Activated naive CD4-positive, alpha-beta T cell treated with anti-CD3 and anti-CD28 coated beads for 36 hours (primary cell): Measurements from ENCODE around the gene LLGL1. TPM values are rescaled to one million over a fixed set of nuclear protein-coding genes. Genes with fewer than 3 reads are reported as not detected.

Experiments used
- CTCF ChIA-PET: fragments of 350-600 bp; sonication (Branson Sonifier 250); formaldehyde crosslinking; loops from one replicate; lab custom pipeline; 2021; ENCODE audit warnings: antibody characterized with exemption; lab: Charles Lee
- DNase-seq: peaks from one replicate; pipeline ENCODE4 v3.0.0-alpha.2; 2020
- H3K27ac Mint-ChIP-seq: one replicate; pipeline ENCODE4 v1.8.0; 2021; ENCODE audit warnings: mild to moderate bottlenecking, mixed read lengths
- H3K27me3 Mint-ChIP-seq: one replicate; pipeline ENCODE4 v1.8.0; 2021; ENCODE audit warnings: low read depth, mixed read lengths
- H3K36me3 Mint-ChIP-seq: one replicate; pipeline ENCODE4 v1.8.0; 2021; ENCODE audit warnings: low read depth, mixed read lengths
- H3K4me1 Mint-ChIP-seq: one replicate; pipeline ENCODE4 v1.8.0; 2021; ENCODE audit warnings: low read depth, mixed read lengths
- H3K4me3 Mint-ChIP-seq: one replicate; pipeline ENCODE4 v1.8.0; 2021; ENCODE audit warnings: mild to moderate bottlenecking, moderate library complexity, mixed read lengths
- H3K9me3 Mint-ChIP-seq: one replicate; pipeline ENCODE4 v1.8.0; 2021; ENCODE audit warnings: mixed read lengths
- intact Hi-C: fragments of 100-400 bp; cut with micrococcal nuclease; formaldehyde crosslinking; loops from one replicate; pipeline ENCODE4 v1.15.1; 2023
- total RNA-seq, 2 experiments: library from RNA; stranded (reverse); gene quantifications; one replicate each; pipeline ENCODE4 v1.2.3, GENCODE V29; 2021

The LLGL1 gene
- total RNA-seq, 2 experiments from 2014 or later, result 14.8 to 15.0 TPM

DNA sequence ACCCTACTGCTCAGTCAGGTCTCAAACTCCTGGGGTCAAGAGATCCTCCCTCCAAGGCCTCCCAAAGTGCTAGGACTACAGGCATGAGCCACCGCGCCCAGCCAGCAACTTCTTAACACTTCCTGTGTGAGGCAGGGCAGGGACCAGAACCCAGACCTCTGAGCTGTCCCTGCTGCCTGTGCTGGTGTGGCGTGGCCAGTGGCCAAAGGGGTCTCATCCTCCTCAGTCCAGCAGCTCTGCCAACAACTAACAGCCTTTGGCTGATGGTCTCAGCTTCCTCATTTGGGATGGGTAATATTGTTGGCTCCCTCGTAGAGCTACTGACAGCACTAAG is 1.4 kb upstream of the LLGL1 start:
- intact Hi-C loops, result no loop called here
- Mint-ChIP-seq H3K27ac (no peak overlapping the region), H3K9me3 (no peaks in the 10 kb centered on the region), H3K27me3 (no peaks in the 10 kb centered on the region), H3K4me1 (peaks cover 24% of the 10 kb centered on the region), H3K4me3 (no peak overlapping the region), H3K36me3 (no peaks in the 10 kb centered on the region)
- DNase-seq, result no peak
- CTCF ChIA-PET, result interaction anchor here (1.1 kb wide), 1 partner anchor 82 kb away, joined by 3 read pairs; no protein-coding TSS in a partner anchor

DNA sequence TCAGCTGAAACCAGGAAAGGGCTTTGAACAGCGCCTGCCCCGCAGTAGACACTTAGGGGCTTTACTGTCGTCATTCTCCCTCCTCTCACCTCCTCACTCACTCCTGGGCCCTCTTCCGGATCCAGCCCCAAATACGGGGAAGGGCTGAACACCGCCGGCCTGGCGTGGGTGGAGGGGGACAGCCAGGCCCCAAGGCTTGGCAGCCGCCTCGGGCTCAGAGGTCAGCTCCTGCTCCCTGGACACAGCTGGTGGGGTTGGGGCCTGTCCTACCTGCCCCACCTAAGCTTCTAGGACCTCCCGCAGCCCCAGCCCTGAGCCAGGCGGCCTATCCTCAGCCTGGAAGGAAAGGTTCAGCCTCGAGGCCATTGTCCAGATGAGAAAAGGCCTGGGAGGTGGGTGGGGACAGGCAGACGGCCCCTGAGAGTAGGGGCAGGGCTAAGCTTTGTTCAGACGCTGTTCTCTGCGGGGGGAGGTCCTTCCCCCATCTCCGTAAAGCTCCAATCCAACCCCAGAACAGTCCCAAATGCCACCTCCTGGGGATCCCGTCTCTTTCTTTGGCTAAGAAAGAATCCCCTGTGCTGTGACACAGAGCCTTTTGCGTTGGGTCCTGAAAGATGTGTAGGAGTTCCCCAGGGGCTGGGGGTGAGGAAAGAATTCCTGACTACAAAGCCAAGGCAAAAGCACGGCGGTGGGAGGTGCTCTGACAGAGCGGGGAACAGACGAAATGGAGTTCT is 881 bp upstream of the LLGL1 start:
- no peak for DNase-seq
- intact Hi-C loops, result loop anchor here (1.0 kb wide), 3 partner anchors 34 to 91 kb away; partner anchors contain the start of genes ALKBH5, FLII and SMCR8

DNA sequence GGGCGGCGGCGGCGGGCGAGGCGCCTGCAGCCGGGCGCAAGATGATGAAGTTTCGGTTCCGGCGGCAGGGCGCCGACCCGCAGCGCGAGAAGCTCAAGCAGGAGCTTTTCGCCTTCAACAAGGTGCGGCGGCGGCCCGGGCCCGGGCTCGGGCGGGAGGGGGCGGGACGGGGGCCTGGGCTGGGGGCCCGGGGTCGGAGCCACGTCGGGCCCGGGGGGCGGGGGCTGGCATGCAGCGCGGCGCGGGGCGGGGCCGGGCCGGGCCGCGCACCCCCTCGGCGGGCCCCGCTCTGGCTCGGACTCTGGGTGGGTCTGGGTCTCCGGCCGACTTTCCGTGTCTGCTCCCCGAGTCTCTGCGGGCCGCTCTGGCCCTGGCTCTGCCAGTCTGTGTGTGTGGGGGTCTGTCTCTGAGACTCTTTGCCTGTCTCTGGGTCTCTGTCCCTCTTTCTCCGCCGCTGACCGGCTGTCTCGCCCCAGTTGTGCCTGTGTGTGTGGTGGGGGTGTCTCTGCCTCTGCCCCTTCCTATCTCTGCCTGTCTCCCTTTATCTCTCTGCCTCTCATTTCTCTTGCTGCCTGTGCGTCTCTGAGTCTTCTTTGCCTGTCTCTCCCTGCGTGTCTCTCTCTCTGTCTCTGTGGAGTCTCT is 328 bp downstream of the LLGL1 start:
- no peaks in the 10 kb centered on the region for H3K9me3 Mint-ChIP-seq

More for the DNA sequence above, 881 bp upstream of the LLGL1 start:
- Mint-ChIP-seq H3K27me3 (no peaks in the 10 kb centered on the region), H3K27ac (no peak overlapping the region), H3K9me3 (no peaks in the 10 kb centered on the region), H3K4me1 (peaks cover 24% of the 10 kb centered on the region), H3K4me3 (peak overlapping the region; percentile 70), H3K36me3 (no peaks in the 10 kb centered on the region)
- CTCF ChIA-PET, result interaction anchor here (1.1 kb wide), 1 partner anchor 83 kb away, joined by 3 read pairs; no protein-coding TSS in a partner anchor

DNA sequence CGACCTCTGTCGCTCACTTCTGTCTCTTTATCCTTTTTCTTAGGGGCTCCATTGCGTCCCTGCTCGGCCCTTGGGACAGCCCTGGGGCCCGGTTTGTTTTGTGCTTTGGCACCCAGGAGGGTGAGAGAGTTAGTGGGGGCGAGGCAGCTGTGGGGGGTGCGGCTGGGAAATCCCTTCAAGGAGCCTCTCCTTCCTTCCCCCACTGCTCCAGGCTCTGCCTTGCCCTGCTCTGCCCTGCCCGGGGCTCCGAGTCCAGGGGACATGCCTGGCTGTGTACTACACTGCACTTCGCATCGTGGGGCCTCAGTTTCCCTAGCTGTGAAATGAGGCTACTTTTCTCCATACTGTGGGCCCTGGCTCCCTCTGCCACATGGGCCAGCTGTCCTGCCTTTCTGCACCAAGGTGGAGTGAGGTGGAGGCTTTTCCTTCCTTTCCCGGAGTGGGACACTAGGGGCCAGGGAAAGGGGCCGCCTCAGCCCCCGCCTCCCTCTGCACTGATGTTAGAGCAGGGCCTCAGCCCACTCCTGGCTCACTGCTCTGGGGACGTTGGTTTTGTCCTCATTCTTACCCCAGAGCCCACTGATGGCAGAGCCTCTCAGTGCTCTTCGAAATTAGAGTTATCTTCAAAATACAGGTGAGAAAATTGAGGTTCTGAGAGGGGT is 980 bp downstream of the LLGL1 start:
- Mint-ChIP-seq H3K4me1 (peaks cover 24% of the 10 kb centered on the region), H3K27ac (peak overlapping the region; percentile 0), H3K27me3 (no peaks in the 10 kb centered on the region), H3K4me3 (peak overlapping the region; percentile 91), H3K9me3 (no peaks in the 10 kb centered on the region), H3K36me3 (no peaks in the 10 kb centered on the region)
- CTCF ChIA-PET, result no interaction called here
- DNase-seq, result no peak
- intact Hi-C loops, result no loop called here

More for the DNA sequence above, 328 bp downstream of the LLGL1 start:
- peak overlapping the region; percentile 91 for H3K4me3 Mint-ChIP-seq
- peak; percentile 15 for DNase-seq
- H3K27me3 Mint-ChIP-seq, result no peaks in the 10 kb centered on the region
- H3K27ac Mint-ChIP-seq, result peak overlapping the region; percentile 0
- intact Hi-C loops, result loop anchor here (1.0 kb wide), 3 partner anchors 33 to 90 kb away; partner anchors contain the start of genes ALKBH5, FLII and SMCR8
- CTCF ChIA-PET, result no interaction called here
- peaks cover 24% of the 10 kb centered on the region for H3K4me1 Mint-ChIP-seq
- no peaks in the 10 kb centered on the region for H3K36me3 Mint-ChIP-seq

DNA sequence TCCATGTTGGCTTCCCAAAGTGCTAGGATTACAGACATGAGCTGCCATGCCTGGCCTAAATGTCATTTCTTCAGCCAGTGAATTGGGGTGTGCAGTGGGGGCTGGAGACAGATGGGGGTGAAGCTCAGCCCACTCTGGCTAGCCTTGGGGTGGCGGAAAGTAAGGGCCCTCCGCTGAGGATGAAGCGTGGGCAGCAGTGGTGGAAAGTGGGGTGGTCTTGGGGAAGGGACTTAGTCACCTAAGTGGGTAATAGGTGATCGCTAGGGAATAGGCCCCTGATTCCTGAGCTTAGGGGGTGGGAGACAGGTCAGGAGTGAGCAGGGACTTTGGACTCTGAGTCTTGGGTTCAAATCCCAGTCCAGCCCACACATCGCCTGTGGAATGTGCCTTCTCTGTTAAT is 2.2 kb downstream of the LLGL1 start:
- no peaks in the 10 kb centered on the region for H3K9me3 Mint-ChIP-seq
- H3K27me3 Mint-ChIP-seq, result no peaks in the 10 kb centered on the region
- H3K27ac Mint-ChIP-seq, result no peak overlapping the region
- CTCF ChIA-PET, result no interaction called here
- intact Hi-C loops, result no loop called here
- DNase-seq, result no peak
- H3K4me3 Mint-ChIP-seq, result no peak overlapping the region
- peaks cover 24% of the 10 kb centered on the region for H3K4me1 Mint-ChIP-seq
- H3K36me3 Mint-ChIP-seq, result no peaks in the 10 kb centered on the region

DNA sequence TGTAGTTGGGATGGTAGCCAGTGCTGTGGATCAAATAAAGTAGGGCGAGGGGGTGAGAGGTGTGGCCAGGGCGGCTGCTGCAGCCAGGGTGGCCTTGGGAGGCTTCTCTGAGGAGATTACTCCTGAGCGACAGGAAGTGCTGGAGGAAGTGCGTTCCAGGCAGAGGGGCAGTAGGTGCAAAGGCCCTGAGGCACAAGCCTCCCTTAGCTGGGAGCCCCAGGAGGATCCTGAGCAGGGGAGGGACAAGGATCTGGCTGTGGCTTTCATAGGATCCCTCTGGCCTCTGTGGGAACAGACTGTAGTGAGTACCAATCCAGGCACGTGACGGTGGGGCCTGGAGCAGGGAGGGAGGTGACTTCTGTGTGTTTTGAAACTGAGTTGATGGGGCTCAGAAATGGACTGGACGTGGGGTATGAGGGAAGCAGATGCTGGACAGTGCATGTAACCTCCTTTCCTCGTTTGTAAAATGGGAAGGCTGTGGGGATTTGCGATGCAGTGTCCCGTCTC is 2.8 kb downstream of the LLGL1 start:
- no peaks in the 10 kb centered on the region for H3K9me3 Mint-ChIP-seq
- DNase-seq, result no peak
- no peaks in the 10 kb centered on the region for H3K27me3 Mint-ChIP-seq
- intact Hi-C loops, result no loop called here
- H3K4me3 Mint-ChIP-seq, result no peak overlapping the region
- no peaks in the 10 kb centered on the region for H3K36me3 Mint-ChIP-seq
- no peak overlapping the region for H3K27ac Mint-ChIP-seq
- CTCF ChIA-PET, result no interaction called here
- H3K4me1 Mint-ChIP-seq, result peaks cover 24% of the 10 kb centered on the region

DNA sequence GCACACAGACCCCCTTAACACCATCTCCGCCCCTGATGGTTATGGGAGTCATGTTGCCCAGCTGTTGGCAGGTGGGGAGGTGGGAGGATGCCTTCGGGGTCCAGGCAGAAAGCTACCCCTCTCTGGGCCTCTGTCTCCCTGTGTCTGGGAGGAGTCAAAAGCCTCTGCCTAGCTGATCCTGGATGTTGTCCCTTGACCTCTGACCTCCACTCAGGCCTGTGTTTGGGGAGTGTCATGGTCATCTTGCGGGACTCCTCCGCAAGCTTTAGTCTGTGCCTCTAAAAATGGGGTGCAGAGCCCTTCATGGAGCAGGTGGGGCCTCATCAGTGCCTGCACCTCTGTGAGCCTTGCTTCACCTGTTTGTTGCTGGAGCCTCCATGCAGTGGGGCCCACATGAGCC is 3.8 kb downstream of the LLGL1 start:
- Mint-ChIP-seq H3K4me1 (peaks cover 24% of the 10 kb centered on the region), H3K36me3 (no peaks in the 10 kb centered on the region), H3K27me3 (no peaks in the 10 kb centered on the region), H3K4me3 (no peak overlapping the region), H3K9me3 (no peaks in the 10 kb centered on the region), H3K27ac (no peak overlapping the region)
- no peak for DNase-seq
- CTCF ChIA-PET, result interaction anchor here (1.3 kb wide), 1 partner anchor 12 kb away, joined by 3 read pairs; no protein-coding TSS in a partner anchor
- intact Hi-C loops, result no loop called here

DNA sequence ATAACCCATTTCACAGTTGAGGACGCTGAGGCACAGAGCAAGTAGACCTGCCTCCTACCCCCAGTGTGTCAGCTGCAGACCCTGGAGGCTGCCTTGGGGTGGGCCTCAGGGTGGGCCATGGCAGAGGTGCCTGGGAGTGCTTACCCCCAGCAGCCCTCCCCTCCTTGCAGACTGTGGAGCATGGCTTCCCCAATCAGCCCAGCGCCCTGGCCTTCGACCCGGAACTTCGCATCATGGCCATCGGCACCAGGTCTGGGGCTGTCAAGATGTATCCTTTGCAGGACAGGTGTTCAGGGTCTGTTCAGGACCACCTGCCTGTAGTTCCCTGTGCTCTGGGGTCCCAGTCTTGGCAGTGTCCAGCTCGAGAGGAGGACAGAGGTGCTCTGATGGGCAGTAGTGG is 4.3 kb downstream of the LLGL1 start:
- Mint-ChIP-seq H3K4me3 (no peak overlapping the region), H3K4me1 (peaks cover 24% of the 10 kb centered on the region), H3K27ac (no peak overlapping the region), H3K9me3 (no peaks in the 10 kb centered on the region), H3K27me3 (no peaks in the 10 kb centered on the region), H3K36me3 (no peaks in the 10 kb centered on the region)
- DNase-seq, result no peak
- CTCF ChIA-PET, result interaction anchor here (1.3 kb wide), 1 partner anchor 12 kb away, joined by 3 read pairs; no protein-coding TSS in a partner anchor
- intact Hi-C loops, result no loop called here

DNA sequence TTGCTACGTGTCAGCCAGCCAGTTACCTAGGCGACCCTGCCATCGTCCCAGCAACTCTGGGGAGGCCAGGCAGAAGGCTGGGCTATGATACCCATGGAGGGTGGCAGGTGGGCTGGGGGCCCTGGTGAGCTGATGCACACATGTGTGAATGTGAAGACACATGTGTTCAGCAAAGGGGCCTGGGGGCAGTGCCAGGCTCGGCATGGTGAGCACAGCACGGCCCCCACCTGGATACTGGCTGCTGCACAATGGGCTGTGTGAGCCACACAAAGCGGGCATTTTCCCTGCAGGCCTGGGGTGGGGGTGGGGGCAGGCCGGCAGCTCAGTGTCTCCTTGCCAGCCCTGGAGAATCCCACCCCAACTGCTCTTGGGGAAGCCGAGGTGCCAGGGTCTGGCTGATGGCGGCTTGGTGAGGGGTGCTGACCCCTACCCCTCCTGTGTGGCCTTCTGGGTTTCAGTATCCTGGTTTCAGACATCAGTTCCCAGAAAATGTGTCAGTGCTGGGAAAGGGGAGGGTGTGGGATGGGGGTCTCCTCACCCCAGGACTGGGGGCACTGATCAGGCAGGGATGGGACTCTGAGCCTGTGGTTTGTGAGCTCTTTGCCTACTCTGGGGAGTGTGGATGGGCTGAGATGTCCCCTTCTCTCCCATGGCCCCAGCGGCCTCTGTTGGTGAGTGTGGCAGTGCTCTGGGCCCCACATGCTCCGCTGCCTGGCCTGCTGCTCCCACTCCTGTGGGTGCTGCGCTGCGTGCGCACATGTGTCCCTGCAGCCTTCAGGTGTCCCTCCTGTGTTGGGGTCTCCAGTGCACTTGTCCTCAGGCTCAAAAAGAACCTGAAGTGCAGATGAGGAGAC is 5.1 kb downstream of the LLGL1 start:
- CTCF ChIA-PET, result interaction anchor here (1.3 kb wide), 1 partner anchor 13 kb away, joined by 3 read pairs; no protein-coding TSS in a partner anchor
- intact Hi-C loops, result no loop called here

DNA sequence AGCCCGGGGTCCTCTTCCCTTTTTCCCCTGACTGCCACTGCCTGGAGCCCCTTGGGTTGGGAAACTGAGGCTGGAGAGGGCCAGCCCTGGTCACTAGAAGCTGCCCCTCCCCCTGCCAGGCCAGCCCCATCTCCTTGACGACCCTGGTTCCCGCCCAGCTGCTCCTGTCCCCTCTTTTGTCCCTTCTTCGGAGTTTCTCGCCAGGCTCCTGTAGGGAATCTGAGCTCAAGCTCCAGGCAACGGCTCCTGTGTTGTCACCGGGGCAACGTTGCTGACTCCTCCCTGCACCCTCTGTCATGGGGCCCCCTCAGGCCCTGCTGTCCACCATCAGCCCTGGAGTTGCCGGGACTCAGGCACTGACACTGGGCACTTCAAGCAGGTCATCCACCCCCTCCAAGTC is 5.7 kb downstream of the LLGL1 start:
- Mint-ChIP-seq H3K4me3 (no peak overlapping the region), H3K4me1 (peaks cover 18% of the 10 kb centered on the region), H3K27me3 (no peaks in the 10 kb centered on the region), H3K9me3 (no peaks in the 10 kb centered on the region), H3K27ac (no peak overlapping the region), H3K36me3 (no peaks in the 10 kb centered on the region)
- intact Hi-C loops, result no loop called here
- CTCF ChIA-PET, result no interaction called here
- DNase-seq, result no peak

More for the DNA sequence above, 5.1 kb downstream of the LLGL1 start:
- H3K4me3 Mint-ChIP-seq, result no peak overlapping the region
- no peak for DNase-seq
- H3K36me3 Mint-ChIP-seq, result no peaks in the 10 kb centered on the region
- H3K9me3 Mint-ChIP-seq, result no peaks in the 10 kb centered on the region
- H3K27me3 Mint-ChIP-seq, result no peaks in the 10 kb centered on the region
- H3K27ac Mint-ChIP-seq, result no peak overlapping the region
- H3K4me1 Mint-ChIP-seq, result peaks cover 21% of the 10 kb centered on the region

DNA sequence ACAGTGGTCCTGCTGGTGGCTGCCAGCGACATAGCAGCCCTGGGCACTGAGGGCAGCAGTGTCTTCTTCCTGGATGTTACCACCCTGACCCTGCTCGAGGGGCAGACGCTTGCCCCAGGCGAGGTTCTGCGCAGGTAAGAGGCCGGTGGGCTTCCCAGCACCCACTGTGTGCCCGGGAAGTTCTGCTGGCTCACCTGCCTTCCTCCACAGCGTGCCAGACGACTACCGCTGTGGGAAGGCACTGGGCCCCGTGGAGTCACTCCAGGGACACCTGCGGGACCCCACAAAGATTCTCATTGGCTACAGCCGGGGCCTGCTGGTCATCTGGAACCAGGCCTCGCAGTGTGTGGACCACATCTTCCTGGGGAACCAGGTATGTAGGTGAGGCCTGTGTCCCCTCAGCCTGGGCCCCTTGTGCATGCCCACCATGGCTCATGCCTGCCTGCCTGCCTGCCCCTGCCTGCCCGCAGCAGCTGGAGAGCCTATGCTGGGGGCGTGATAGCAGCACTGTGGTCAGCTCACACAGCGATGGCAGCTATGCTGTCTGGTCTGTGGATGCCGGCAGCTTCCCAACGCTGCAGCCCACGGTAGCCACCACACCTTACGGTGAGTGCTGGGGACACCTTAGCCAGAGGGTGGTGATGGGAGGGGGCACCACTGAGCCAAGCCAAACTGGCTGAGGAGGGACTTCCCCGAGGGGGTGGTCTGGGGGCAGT is 8.5 kb downstream of the LLGL1 start:
- Mint-ChIP-seq H3K4me1 (no peaks in the 10 kb centered on the region), H3K4me3 (no peak overlapping the region), H3K9me3 (no peaks in the 10 kb centered on the region), H3K27ac (no peak overlapping the region), H3K27me3 (no peaks in the 10 kb centered on the region), H3K36me3 (peaks cover 3% of the 10 kb centered on the region)
- DNase-seq, result no peak
- CTCF ChIA-PET, result no interaction called here
- intact Hi-C loops, result no loop called here
